Right lobe of liver (tissue), 4 donors: ENCODE results near the gene HOXA9.

Experiments used
- CTCF ChIP-seq, 4 donors: fragments of 200-600 bp in 3 of 4; fragments of 450-650 bp in 1 of 4; IDR thresholded peaks; one replicate each; pipeline versions ENCODE4 v1.5.1 to v1.8.0; 2016 to 2022; ENCODE audit warnings: antibody characterized with exemption in 4 of 4, mild to moderate bottlenecking in 2 of 4
- POLR2A ChIP-seq: fragments of 450-650 bp; IDR thresholded peaks from one replicate; pipeline ENCODE4 v1.6.1; 2017; ENCODE audit warnings: antibody characterized with exemption, mild to moderate bottlenecking
- donor health status: DM: no; HTN: no; CAD: no.
- donor health status: DM: no; HTN: no; CAD: no.
- donor health status: DM: no; HTN: yes; CAD: no.

GRCh38 chr7:27154369-27154768, 11.0 kb downstream of the HOXA9 start:
- TF ChIP-seq POLR2A (no peak), CTCF (IDR thresholded peaks at IDR 0.05) (no peak)
